ENCODE results near the gene PCOLCE2.

The PCOLCE2 gene

GRCh38 chr3:142888481-142889211 lies at the start of gene PCOLCE2:
TSS of gene PCOLCE2 (minus strand) at chr3:142889083. CDS start at chr3:142888896, 187 bp downstream.
- no peak for DNase-seq (ENCODE audit: low spot score)

GRCh38 chr3:142935963-142936362 lies 47.1 kb upstream of the PCOLCE2 start:
- DNase-seq (ENCODE audit: low spot score): no peak

GRCh38 chr3:142934887-142935269 lies 46.0 kb upstream of the PCOLCE2 start:
- no peak for DNase-seq (ENCODE audit: low spot score)

- no peak for DNase-seq (ENCODE audit: low spot score)
Observed at GRCh38 chr3:142934128-142934886, 45.4 kb upstream of the PCOLCE2 start.

GRCh38 chr3:142931222-142931621 lies 42.3 kb upstream of the PCOLCE2 start:
- no peak for DNase-seq (ENCODE audit: low spot score)

GRCh38 chr3:142930463-142930862 lies 41.6 kb upstream of the PCOLCE2 start:
- no peak for DNase-seq (ENCODE audit: low spot score)

- no peak for DNase-seq (ENCODE audit: low spot score)
Observed at GRCh38 chr3:142929890-142930289, 41.0 kb upstream of the PCOLCE2 start.

- DNase-seq (ENCODE audit: low spot score): no peak
Observed at GRCh38 chr3:142929109-142929508, 40.2 kb upstream of the PCOLCE2 start.

- DNase-seq (ENCODE audit: low spot score): no peak
Observed at GRCh38 chr3:142926368-142926944, 37.6 kb upstream of the PCOLCE2 start.

GRCh38 chr3:142925140-142925539 lies 36.3 kb upstream of the PCOLCE2 start:
- no peak for DNase-seq (ENCODE audit: low spot score)

- no peak for DNase-seq (ENCODE audit: low spot score)
Observed at GRCh38 chr3:142923694-142924093, 34.8 kb upstream of the PCOLCE2 start.

- DNase-seq (ENCODE audit: low spot score): no peak
Observed at GRCh38 chr3:142916605-142917004, 27.7 kb upstream of the PCOLCE2 start.

GRCh38 chr3:142915636-142916035 lies 26.8 kb upstream of the PCOLCE2 start:
- DNase-seq (ENCODE audit: low spot score): no peak

GRCh38 chr3:142914286-142914811 lies 25.5 kb upstream of the PCOLCE2 start:
- no peak for DNase-seq (ENCODE audit: low spot score)

GRCh38 chr3:142913432-142913831 lies 24.5 kb upstream of the PCOLCE2 start:
- DNase-seq (ENCODE audit: low spot score): no peak

- no peak for DNase-seq (ENCODE audit: low spot score)
Observed at GRCh38 chr3:142912402-142913172, 23.7 kb upstream of the PCOLCE2 start.

GRCh38 chr3:142910280-142910679 lies 21.4 kb upstream of the PCOLCE2 start:
- no peak for DNase-seq (ENCODE audit: low spot score)

- DNase-seq (ENCODE audit: low spot score): no peak
Observed at GRCh38 chr3:142909282-142909681, 20.4 kb upstream of the PCOLCE2 start.

GRCh38 chr3:142907996-142908395 lies 19.1 kb upstream of the PCOLCE2 start:
- DNase-seq (ENCODE audit: low spot score): no peak

GRCh38 chr3:142904639-142905436 lies 16.0 kb upstream of the PCOLCE2 start:
- DNase-seq (ENCODE audit: low spot score): no peak

GRCh38 chr3:142902356-142902755 lies 13.5 kb upstream of the PCOLCE2 start:
- DNase-seq (ENCODE audit: low spot score): no peak
